ENCODE measurements around the gene FARP1. TPM values are rescaled to one million over a fixed set of nuclear protein-coding genes. Genes with fewer than 3 reads are reported as not detected.

The FARP1 gene
- total and polyA plus RNA-seq, 2 of the 13 experiments (the other 11 are each of a cell fraction or from before 2014, with no cell fraction given) = 70.6 to 126 TPM

GRCh38 chr13:98445340-98446233 is 302.7 kb downstream of the FARP1 start (continued):
- TF ChIP-seq MNT (IDR thresholded peaks at IDR 0.05) = no peak
- TF ChIP-seq ZNF232 (CRISPR knock-in tag; IDR thresholded peaks at IDR 0.05; ENCODE audit: borderline replicate concordance) = no peak
- TF ChIP-seq ZNF660 (CRISPR knock-in tag; IDR thresholded peaks at IDR 0.05; ENCODE audit: borderline replicate concordance, low read depth) = no peak
- TF ChIP-seq ZFAT (CRISPR knock-in tag; conservative IDR thresholded peaks at IDR 0.05) = no peak
- no peak for TF ChIP-seq HNF1A (IDR thresholded peaks at IDR 0.05; ENCODE audit: low read depth)
- TF ChIP-seq HNF1A (CRISPR knock-in tag; IDR thresholded peaks at IDR 0.05; ENCODE audit: borderline replicate concordance) = no peak
- no peak for TF ChIP-seq ZNF720 (CRISPR knock-in tag; IDR thresholded peaks at IDR 0.05)
- no peak for TF ChIP-seq LBX2 (CRISPR knock-in tag; IDR thresholded peaks at IDR 0.05; ENCODE audit: borderline replicate concordance)
- TF ChIP-seq HINFP (CRISPR knock-in tag; IDR thresholded peaks at IDR 0.05; ENCODE audit: low read depth) = 0 out of 2 replicates have a peak, but pooled peaks have one; percentile 32
- TF ChIP-seq AGO2 (optimal IDR thresholded peaks at IDR 0.05; ENCODE audit: low read depth, low read length) = peak; percentile 91
- TF ChIP-seq ZNF775 (CRISPR knock-in tag; IDR thresholded peaks at IDR 0.05; ENCODE audit: borderline replicate concordance) = no peak
- peak; percentile 56; the same call in 1 of the 2 replicates for TF ChIP-seq NRL (CRISPR knock-in tag; IDR thresholded peaks at IDR 0.05; ENCODE audit: borderline replicate concordance)
- no peak for TF ChIP-seq KDM1A (CRISPR knock-in tag; IDR thresholded peaks at IDR 0.05)
- peak; percentile 79 for TF ChIP-seq RAD21 (CRISPR knock-in tag; IDR thresholded peaks at IDR 0.05)
- peak; percentile 55; the same call in 1 of the 2 replicates for TF ChIP-seq SP4 (CRISPR knock-in tag; IDR thresholded peaks at IDR 0.05)
- TF ChIP-seq NCOR1 (IDR thresholded peaks at IDR 0.05; ENCODE audit: borderline replicate concordance, low read length) = no peak
- TF ChIP-seq TBL1XR1 (IDR thresholded peaks at IDR 0.05; ENCODE audit: borderline replicate concordance, low read length, partially characterized antibody) = no peak
- TF ChIP-seq SPEN (CRISPR knock-in tag; IDR thresholded peaks at IDR 0.05; ENCODE audit: low read depth) = peak; percentile 16; the same call in 1 of the 2 replicates

Data from HepG2 (cell line).